Measurements from ENCODE around the gene HMCES. TPM values are rescaled to one million over a fixed set of nuclear protein-coding genes. Genes with fewer than 3 reads are reported as not detected.

HMCES gene
- total and polyA plus RNA-seq, 2 of the 13 experiments (the other 11 are each of a cell fraction or from before 2014, with no cell fraction given) = 16.1 to 37.5 TPM

DNA sequence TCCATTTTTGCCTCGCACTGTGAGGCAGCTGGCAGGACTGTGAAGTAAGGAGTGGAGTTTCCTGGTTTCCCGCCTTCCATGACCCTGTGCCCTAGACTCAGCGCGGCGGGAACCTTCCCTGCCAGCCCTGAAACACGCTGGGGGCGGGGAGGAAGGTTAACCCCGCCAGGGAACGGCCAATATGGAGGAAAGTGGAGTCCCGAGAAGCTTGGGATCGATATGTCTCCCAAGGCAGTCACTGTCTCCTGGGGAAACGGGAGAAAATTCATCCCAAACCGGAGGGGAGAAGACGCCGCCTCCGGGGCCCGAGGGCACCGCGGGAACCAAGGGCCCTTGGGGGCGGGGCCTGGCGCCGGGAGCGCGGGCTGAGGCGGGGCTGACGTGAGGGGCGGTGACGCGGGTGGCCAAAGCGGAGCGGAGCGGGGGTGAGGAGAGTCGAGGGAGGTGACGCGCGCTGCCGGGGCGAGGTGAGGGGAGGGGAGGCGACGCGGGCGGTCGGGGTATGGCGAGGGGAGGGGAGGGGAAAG lies at the start of gene HMCES (continued):
- TF ChIP-seq NRL (CRISPR knock-in tag; IDR thresholded peaks at IDR 0.05; ENCODE audit: borderline replicate concordance) (no peak), ZNF83 (CRISPR knock-in tag; IDR thresholded peaks at IDR 0.05; ENCODE audit: borderline replicate concordance) (0 out of 2 replicates have a peak, but pooled peaks have one; percentile 33), CHD4 (IDR thresholded peaks at IDR 0.05; ENCODE audit: borderline replicate concordance, low read length) (no peak), ONECUT2 (CRISPR knock-in tag; IDR thresholded peaks at IDR 0.05) (no peak), ZNF790 (CRISPR knock-in tag; IDR thresholded peaks at IDR 0.05; ENCODE audit: borderline replicate concordance) (no peak), DR1 (CRISPR knock-in tag; IDR thresholded peaks at IDR 0.05) (no peak), ZNF616 (CRISPR knock-in tag; IDR thresholded peaks at IDR 0.05; ENCODE audit: low read depth) (no peak), RBM22 (optimal IDR thresholded peaks at IDR 0.05; ENCODE audit: low read length) (peak; percentile 92), NONO (IDR thresholded peaks at IDR 0.05) (no peak), NONO (CRISPR knock-in tag; conservative IDR thresholded peaks at IDR 0.05) (peak; percentile 51; the same call in 1 of the 2 replicates), FOXO1 (CRISPR knock-in tag; IDR thresholded peaks at IDR 0.05) (peak; percentile 36; the same call in 1 of the 2 replicates), NFE2L1 (CRISPR knock-in tag; IDR thresholded peaks at IDR 0.05; ENCODE audit: borderline replicate concordance) (0 out of 2 replicates have a peak, but pooled peaks have one; percentile 38), ARHGAP35 (CRISPR knock-in tag; IDR thresholded peaks at IDR 0.05; ENCODE audit: borderline replicate concordance) (no peak; the same call in 1 of the 2 replicates), MAZ (IDR thresholded peaks at IDR 0.05; ENCODE audit: borderline replicate concordance, low read depth, low read length) (peak; percentile 91; the same call in 1 of the 2 replicates), MAZ (CRISPR knock-in tag; IDR thresholded peaks at IDR 0.05; ENCODE audit: low read depth) (0 out of 2 replicates have a peak, but pooled peaks have one; percentile 82), AKAP8 (CRISPR knock-in tag; IDR thresholded peaks at IDR 0.05) (peak; percentile 67), POLR2AphosphoS5 (IDR thresholded peaks at IDR 0.05; ENCODE audit: low read depth, low read length) (peak; percentile 72; the same call in 1 of the 2 replicates), TRIM24 (CRISPR knock-in tag; IDR thresholded peaks at IDR 0.05) (no peak), ZNF143 (CRISPR knock-in tag; IDR thresholded peaks at IDR 0.05) (0 out of 2 replicates have a peak, but pooled peaks have one; percentile 13), ERF (CRISPR knock-in tag; IDR thresholded peaks at IDR 0.05) (peak; percentile 43; the same call in 1 of the 2 replicates), PHF21A (CRISPR knock-in tag; IDR thresholded peaks at IDR 0.05) (0 out of 2 replicates have a peak, but pooled peaks have one; percentile 10), KLF12 (CRISPR knock-in tag; IDR thresholded peaks at IDR 0.05; ENCODE audit: borderline replicate concordance) (no peak)
- TF ChIP-seq, protein P1, sequence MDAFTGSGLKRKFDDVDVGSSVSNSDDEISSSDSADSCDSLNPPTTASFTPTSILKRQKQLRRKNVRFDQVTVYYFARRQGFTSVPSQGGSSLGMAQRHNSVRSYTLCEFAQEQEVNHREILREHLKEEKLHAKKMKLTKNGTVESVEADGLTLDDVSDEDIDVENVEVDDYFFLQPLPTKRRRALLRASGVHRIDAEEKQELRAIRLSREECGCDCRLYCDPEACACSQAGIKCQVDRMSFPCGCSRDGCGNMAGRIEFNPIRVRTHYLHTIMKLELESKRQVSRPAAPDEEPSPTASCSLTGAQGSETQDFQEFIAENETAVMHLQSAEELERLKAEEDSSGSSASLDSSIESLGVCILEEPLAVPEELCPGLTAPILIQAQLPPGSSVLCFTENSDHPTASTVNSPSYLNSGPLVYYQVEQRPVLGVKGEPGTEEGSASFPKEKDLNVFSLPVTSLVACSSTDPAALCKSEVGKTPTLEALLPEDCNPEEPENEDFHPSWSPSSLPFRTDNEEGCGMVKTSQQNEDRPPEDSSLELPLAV (CRISPR knock-in tag; conservative IDR thresholded peaks at IDR 0.05; ENCODE audit: low read depth) = no peak
- TF ChIP-seq, protein P2, sequence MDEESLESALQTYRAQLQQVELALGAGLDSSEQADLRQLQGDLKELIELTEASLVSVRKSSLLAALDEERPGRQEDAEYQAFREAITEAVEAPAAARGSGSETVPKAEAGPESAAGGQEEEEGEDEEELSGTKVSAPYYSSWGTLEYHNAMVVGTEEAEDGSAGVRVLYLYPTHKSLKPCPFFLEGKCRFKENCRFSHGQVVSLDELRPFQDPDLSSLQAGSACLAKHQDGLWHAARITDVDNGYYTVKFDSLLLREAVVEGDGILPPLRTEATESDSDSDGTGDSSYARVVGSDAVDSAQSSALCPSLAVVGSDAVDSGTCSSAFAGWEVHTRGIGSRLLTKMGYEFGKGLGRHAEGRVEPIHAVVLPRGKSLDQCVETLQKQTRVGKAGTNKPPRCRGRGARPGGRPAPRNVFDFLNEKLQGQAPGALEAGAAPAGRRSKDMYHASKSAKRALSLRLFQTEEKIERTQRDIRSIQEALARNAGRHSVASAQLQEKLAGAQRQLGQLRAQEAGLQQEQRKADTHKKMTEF (CRISPR knock-in tag; IDR thresholded peaks at IDR 0.05) = 0 out of 2 replicates have a peak, but pooled peaks have one; percentile 16
- TF ChIP-seq, protein P3, sequence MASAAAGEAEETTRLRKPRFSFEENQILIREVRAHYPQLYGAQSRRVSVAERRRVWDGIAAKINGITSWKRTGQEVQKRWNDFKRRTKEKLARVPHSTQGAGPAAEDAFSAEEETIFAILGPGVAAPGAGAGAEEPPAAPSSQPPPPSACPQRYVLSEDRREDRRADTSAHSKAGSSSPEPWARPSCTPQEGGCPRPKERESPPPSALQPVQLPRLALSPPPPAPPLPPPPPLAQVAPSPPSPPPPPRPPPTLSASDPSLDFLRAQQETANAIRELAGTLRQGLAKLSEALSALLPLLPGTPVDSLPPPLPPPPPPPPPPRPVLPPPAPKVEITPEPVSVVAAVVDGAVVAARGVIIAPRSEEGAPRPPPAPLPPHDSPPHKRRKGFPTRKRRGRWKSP (CRISPR knock-in tag; IDR thresholded peaks at IDR 0.05) = 0 out of 2 replicates have a peak, but pooled peaks have one; percentile 33
- TF ChIP-seq, protein P4, sequence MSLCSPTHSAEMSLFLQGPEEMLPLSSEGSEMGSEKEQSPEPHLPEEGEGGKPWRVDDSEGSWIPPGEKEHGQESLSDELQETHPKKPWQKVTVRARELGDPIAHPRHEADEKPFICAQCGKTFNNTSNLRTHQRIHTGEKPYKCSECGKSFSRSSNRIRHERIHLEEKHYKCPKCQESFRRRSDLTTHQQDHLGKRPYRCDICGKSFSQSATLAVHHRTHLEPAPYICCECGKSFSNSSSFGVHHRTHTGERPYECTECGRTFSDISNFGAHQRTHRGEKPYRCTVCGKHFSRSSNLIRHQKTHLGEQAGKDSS (CRISPR knock-in tag; IDR thresholded peaks at IDR 0.05; ENCODE audit: borderline replicate concordance, low read depth) = peak; percentile 21; the same call in 1 of the 2 replicates
